GM21529 (cell line): Measurements from ENCODE around the gene SPHK1.

Experiments
- ATAC-seq: cut with Tn5 transposase; IDR thresholded peaks from one replicate; pipeline ENCODE4 v1.9.1; 2021; ENCODE audit not compliant: unreplicated experiment

Gene SPHK1

DNA sequence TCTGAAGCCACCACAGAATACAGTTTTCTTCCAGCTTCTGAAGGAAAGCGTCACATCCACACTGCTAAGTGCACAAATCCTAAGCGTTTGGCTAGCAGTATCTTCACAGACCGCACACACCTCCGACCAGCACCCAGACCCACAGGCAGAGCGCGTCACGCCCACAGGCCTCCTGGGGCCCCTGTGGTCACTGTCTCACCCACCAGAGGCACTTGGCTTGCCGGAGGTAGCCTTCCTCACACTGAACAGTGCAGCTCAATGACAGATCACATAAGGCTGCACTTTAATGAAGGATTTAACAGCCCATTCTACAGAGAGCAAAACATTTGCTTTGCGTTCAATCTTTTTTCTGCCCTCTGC, 21.2 kb downstream of the SPHK1 start:
- ATAC-seq, result no peak

DNA sequence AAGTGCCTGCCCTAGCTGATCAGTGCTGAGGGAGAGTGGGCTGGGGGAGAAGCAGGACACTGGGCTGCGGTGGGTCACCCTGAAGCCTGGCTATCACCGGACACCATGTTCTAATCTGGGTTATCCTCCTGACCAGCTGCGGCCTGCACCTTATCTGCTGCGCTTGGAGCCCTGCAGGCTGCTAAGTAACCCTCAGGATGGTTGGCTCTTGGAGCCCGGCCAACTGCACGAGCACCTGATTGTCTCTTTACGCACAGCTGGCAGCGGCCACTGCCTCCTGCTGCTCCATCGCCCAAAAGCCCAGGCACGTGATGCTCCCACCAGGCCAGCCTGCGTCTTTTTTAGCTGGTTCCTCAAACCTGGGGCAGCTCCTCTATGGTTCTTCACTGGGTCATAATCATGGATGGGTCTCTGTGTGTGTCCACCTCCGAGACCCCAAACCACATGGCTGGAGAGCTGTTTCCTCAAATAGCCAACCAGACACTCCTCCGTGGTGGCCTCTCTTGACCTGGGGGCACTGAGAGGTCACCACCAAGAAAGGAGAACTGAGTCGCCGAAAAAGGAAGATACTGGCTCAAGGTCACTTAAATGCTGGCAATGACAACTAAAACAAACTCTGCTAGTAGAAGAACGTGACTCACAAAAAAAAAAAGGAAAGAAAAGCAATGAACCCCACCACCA, 21.7 kb downstream of the SPHK1 start:
- ATAC-seq, result no peak

DNA sequence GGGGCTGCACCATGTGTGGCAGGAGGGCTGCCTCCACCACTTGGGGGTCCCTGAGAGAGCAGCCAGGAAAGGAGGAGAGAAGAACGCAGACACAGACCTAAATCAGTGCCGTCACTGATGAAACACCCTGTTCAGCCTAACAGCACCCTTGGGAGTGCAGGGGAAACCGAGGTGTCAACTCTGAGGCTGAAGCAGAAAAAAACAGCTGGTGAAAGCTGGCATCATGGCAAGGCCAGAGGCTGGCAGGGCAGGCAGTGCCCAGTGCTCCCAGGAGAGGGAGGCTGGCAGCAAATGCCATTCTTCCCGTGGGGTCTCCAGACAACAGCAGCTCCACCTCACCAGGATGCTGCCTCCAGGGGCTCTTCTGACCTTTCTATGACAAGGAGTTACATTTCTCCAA, 23.1 kb downstream of the SPHK1 start:
- ATAC-seq, result no peak

- ATAC-seq, result no peak
Observed at GRCh38 chr17:76408037-76408849, 23.8 kb downstream of the SPHK1 start.

- ATAC-seq, result no peak
Observed at GRCh38 chr17:76410328-76410965, 26.0 kb downstream of the SPHK1 start.

GRCh38 chr17:76411247-76411646, 26.8 kb downstream of the SPHK1 start:
- no peak for ATAC-seq

- no peak for ATAC-seq
Observed at GRCh38 chr17:76414334-76415295, 30.2 kb downstream of the SPHK1 start.

- ATAC-seq, result no peak
Observed at GRCh38 chr17:76415786-76416185, 31.4 kb downstream of the SPHK1 start.

GRCh38 chr17:76416457-76416856, 32.0 kb downstream of the SPHK1 start:
- no peak for ATAC-seq

DNA sequence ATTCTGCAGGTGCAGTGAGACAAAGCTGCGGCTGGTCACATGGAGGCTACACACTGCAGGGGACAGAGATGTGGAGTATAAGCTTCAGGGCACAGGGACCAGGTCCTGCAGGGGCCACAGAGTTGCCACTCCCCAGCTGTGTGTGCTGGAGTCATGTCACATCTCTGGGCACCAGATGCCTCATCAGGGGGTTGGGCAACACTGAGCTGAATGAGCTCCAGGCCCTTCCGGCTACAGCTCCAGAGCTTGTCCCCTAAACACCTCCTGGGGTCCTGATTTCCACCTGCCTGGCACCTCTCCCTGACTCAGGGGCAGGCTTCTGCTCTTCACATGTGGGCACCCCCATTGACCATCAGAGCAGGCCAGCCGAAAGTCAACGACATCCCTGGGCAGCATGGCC, 32.5 kb downstream of the SPHK1 start:
- ATAC-seq, result no peak

DNA sequence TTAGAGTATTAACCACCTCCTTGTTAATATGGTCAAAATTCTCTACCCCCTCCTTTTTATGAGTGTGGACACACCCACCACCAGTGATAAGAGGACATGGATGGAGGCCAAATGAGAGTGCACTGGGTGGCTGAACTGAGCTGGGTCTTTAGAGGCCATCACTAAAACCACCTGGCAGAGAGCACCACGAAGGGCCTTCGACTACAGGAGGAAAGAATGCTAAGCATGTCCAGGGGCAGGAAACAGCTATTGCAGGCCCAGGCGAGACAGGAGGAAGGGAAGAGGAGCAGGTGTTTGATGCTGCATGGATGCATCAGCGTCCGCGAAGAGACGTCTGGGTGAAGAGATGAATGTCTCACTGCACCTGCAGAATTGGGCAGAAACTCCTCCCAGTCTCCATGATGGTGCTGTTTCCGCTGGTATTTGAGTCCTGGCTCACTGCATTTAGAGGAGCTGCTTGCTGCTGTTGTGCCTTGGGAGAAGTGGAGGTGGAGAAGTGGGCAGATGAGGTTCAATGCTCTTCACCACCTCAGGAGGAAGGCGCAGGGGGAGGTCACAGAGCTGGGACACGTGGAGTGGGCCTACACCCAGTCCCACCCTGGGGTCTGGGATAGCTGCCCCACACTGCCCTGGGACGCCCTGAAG, 33.2 kb downstream of the SPHK1 start:
- no peak for ATAC-seq

- no peak for ATAC-seq
Observed at GRCh38 chr17:76419576-76420260, 35.3 kb downstream of the SPHK1 start.

- ATAC-seq, result no peak
Observed at GRCh38 chr17:76420356-76421043, 36.1 kb downstream of the SPHK1 start.

DNA sequence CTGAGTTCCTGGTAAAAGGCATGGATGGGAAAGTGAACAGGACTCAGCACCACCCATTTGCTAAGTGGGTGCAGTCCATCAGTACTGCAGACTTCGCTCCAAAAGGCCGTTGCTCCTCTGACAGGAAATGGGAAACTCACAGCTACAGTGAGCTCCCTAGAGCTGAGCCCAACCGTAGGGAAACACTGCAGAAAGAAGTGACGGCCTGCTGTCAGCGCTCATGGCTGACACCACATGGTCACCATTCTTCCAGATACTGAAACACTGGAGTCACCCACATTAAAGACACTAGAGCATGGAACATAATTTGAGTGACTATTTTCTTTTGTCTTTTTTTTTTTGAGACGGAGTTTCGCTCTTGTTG, 36.6 kb downstream of the SPHK1 start:
- no peak for ATAC-seq

- ATAC-seq, result no peak
Observed at GRCh38 chr17:76422406-76422805, 38.0 kb downstream of the SPHK1 start.

DNA sequence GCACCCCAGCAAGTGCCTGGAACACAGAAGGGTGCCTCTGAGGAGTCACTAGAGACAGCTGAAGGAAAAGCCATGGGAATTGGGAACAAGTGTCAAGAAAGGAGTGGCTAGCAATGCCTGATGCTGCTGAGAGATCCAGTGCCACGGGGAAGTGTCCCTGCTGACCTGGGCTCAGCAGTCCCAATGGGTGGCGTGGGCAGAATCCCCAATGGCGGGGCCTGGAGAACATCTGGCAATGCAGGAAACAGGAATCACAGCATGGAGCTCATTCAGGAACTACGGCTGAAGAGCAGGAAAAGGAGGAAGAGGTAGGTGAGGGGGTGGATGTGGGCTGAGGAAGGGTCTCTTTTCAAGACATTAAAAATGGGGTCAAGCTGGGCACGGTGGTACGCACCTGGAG, 38.5 kb downstream of the SPHK1 start:
- no peak for ATAC-seq

DNA sequence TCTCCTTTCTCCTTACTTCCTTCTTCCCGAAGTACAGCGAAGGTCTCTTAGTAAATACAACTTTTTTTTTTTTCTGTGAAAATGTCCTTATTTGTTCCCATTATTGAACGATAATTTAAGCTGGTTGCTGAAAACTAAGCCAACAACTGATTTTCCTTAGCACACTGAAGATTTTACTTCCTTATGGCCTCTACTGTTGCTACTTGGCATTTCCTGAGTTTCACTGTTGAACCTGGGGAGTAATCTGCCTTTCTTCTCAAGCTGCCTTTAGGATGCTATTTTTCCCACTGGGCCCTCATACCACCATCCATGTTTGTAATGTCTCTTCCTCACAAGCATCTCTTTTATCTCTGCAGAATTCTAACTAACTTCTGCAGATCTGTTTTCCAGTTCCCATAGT, 42.4 kb downstream of the SPHK1 start:
- ATAC-seq, result no peak

DNA sequence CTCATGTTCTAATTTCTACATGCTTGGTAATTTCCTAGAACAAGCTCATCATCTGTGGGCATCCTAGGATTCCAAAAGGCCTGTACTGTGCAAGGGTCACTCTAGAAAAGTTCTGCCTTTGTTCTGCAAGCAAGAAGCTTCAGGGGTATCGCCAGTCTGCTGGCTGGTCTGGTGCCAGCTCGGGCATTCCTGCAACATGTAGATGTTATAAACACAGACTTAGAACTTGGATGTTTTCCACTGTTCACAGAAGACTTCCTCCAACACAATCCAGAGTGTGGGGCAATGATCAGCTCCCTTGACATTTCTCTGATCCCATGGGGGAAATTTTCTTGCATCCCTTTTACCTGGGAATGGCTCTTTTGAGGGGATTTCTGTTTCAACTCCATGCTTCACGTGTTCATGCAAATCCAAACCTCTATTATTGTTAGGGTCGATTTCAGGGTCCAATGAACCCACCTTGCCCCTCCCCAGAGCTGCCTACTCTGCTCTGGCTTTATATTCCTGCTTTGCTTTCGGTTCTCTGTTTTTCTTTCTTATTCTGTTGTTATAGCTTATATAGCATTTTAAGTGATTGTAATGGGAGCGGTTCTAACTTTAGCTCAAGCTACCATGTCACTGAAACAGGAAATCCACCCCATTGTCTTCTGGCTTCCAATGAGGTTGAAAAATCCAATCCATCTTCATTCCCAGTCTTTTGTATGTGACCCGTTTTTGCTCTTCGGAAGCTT, 43.3 kb downstream of the SPHK1 start:
- ATAC-seq, result no peak

- ATAC-seq, result no peak
Observed at GRCh38 chr17:76428511-76428910, 44.1 kb downstream of the SPHK1 start.
